Skin of body (tissue), 2 donors: ENCODE results near the gene COL2A1. TPM values are rescaled to one million over a fixed set of nuclear protein-coding genes. Genes with fewer than 3 reads are reported as not detected.

Experiments
- DNase-seq: peaks from one replicate; lab custom pipeline; 2025; lab: John Stamatoyannopoulos, UW
- total RNA-seq: library from RNA; depleted of rRNA; stranded (reverse); fragments of >200 nt; gene quantifications from one replicate; pipeline ENCODE4 v1.2.3, GENCODE V29; 2014

The COL2A1 gene
- total RNA-seq, 1 donor from 2014 or later: 1.6 TPM

DNA sequence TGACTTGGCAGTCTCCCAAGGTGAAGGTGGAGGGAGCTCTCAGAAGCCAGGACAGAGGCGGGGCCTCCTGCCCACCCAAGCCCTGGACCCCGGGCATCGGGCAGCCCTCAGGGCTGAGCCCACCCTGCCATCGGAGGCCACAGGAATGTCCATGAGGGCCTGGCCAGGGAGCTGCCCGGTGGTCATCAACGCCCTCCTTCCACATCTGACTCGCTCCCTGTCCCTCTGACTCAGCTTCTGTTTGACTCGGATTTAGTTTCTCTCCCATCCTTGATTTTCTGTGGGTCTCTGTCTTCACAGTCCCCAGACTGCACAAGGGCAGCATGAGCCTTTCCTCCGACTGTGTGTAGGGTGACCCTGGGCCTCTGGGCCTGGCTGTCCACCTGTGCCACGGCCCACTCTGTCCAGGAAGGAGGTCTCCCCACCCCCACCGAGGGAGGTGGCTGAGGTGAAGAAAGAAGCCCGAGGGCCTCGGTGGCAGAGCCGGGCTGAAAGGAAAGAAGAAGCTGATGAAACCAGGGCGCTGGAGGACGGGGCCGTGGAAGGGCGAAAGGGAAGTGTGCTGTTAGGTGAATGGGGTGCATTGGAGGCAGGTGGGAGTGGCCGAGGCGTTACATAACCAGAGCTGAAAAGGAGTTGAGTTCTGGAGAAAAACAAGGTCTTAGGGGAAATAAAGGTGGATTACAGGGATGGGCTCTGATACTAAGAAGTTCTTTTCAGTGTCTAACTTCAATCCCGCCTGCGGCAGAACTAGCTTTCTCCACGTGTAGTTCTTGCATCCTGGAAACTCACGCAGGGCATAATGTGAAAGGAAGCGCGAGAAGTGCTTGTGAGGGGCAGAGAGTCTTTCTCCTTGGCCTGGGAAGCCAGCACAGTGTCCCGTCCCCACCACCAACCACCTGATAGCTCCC is 57.6 kb downstream of the COL2A1 start:
- no peak for DNase-seq

GRCh38 chr12:47945341-47945728 is 58.9 kb downstream of the COL2A1 start:
- DNase-seq: no peak

DNA sequence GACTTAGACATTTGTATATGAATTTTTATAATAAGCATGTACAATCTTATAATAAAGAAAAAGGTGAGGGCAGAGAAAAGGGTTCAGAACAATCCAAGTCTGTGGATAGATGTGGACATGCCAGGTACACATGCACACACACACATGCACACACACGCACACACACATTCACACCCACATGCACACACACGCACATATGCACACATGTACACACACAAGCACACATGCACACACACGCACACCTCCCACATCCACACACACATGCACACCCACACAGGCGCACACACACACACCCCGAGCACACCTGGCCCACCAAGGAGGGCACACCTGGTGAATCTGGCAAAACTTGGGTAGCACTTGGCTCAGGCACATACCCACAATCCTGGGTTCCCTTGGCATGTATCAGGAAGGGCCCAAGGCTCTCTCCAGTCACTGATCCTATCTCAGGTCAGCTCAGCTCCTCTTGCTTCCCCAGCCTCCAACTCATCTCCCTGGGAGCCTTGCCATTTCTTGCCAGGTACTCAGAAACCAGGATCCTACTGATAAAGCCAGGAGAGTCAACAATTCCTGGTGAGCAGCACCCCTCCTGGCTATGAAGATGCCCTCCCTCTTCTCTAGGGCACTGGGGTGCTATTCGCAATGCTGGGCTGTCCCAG is 59.5 kb downstream of the COL2A1 start:
- no peak for DNase-seq

DNA sequence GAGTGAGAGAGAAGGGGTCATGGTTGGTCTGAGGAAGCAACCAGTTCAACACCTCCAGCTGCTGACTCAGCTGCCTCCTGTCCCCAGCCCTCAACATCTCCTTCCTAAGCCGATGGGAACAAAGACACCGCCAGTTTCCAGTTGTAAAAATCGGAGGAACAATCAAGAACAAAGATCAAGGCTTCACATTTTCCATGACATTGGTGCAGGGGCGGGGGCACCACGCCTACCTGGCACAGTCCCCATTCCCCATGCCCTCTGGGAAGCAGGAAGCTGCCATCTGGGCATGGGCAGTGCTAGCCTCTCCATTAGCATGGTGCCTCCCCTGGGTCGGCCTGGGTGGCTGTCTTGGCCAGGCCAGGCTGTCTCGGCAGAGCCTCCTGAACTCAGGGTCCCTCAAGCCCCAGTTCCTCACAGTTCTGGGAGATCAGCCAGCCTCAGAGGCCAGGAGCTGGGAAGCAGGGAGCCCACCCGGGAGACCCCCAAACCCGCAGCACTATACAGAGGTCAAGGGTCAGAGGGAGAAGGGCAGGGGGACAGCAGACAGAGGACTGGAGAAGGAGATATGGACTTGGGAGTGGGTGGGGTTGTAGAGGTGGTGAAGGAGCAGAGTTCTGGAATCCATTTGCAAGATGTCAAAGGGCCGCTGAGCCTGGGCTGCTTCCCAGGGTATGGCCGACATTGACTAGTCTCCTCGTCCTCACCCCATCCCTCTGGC is 60.5 kb downstream of the COL2A1 start:
- no peak for DNase-seq

DNA sequence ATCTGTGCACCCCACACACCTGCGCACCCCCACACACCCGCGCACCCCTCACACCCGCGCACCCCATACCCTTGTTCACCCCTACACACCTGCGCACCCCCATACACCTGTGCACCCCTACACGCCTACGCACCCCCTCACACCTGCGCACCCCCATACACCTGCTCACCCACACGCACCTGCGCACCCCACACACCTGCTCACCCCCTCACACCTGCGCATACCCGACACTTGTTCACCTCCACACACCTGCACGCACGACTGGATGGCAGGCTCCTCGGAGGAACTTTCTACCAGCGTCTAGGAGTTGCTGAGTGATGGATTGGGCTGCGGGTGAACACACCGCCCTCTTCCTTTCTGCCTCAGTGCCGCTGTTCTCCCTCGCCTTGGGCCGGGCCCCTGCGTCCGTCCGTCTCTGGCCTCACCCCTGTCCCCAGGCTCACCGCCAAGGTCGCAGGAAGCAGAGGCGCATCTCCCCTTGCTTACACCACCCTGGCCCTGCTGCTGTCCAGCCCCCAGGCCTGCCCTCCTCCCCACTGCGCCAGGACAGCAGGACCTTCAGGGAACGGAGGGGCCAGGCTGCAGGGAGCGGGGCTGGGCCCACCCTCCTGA is 61.6 kb downstream of the COL2A1 start:
- DNase-seq: no peak

- no peak for DNase-seq
These were observed 62.2 kb downstream of the COL2A1 start for GRCh38 chr12:47941871-47942613.

GRCh38 chr12:47941475-47941780 is 62.8 kb downstream of the COL2A1 start:
- no peak for DNase-seq

GRCh38 chr12:47940773-47941474 is 63.4 kb downstream of the COL2A1 start:
- no peak for DNase-seq

GRCh38 chr12:47939009-47939601 is 65.2 kb downstream of the COL2A1 start:
- no peak for DNase-seq

- no peak for DNase-seq
These were observed 65.7 kb downstream of the COL2A1 start for GRCh38 chr12:47938594-47938993.

GRCh38 chr12:47938093-47938492 is 66.2 kb downstream of the COL2A1 start:
- DNase-seq: no peak

GRCh38 chr12:47935184-47935583 is 69.1 kb downstream of the COL2A1 start:
- DNase-seq: peak; percentile 70

DNA sequence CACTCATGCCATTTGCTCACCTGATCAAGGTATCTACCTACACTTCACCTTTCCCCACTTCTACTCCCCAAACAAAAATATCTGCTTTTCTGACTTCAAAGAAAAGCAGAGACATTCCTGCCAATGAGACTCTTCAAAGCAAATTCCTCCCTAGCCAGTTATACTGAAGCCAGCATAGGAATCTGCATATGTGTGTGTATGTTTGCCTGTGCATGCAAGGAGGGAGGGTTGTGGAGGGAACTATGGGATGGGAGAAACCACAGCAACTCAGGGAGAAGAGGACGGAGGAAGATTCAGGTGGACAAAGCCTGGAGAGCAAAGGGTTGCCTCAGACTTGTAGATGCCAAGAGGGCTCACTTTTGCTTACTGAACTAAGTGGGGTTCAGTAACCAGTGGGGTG is 73.1 kb downstream of the COL2A1 start:
- no peak for DNase-seq

DNA sequence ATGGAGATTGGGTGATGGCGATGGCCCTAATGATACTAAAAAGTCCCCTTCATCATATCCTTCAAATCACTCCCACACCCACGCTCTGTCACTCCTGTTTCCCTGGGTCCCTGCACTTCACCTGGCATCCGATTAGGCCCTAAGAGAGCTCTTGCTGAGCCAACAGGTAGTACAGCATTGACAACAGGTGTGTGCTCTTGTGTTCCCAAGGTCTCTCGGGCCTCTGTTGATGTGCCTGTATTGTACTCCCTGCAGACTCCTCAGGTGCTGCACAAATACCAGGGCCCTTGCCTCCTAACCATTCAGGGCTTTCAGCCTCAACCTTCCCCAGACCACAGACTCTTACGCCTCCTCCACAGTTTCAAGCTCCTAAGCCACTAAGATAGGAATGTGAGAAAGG is 73.6 kb downstream of the COL2A1 start:
- DNase-seq: no peak

DNA sequence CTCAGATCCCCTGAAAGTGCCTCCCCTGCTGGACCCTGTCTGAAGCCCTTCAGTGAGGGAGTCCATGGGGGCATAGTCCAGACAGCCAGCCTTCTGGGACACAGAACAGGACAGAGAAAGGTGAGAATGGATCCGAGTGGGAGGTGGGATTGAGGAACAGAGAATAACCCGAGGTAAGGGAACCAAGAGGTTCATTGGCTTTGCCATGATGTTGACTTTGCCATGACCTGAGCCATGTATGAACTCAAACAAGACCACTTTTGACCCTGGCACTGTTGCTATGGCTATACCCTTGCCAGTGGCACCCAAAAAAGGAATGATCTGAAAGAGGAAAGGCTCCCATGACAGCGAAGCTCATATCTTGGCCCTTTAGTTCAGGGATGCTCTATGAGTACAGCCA is 76.9 kb downstream of the COL2A1 start:
- DNase-seq: no peak

Other genes with a start within 250 kb of the COL2A1 start
- gene RAPGEF3, start 245.6 kb downstream of the COL2A1 start, total RNA-seq: 10.8 TPM
- gene SLC48A1, start 231.2 kb downstream of the COL2A1 start, total RNA-seq: 6.7 TPM
- gene HDAC7, start 184.6 kb downstream of the COL2A1 start, total RNA-seq: 27.1 TPM
- 12.2 TPM for gene VDR, start 99.5 kb downstream of the COL2A1 start, total RNA-seq
- gene TMEM106C, start 40.9 kb downstream of the COL2A1 start, total RNA-seq: 45.2 TPM
- 24.0 TPM for gene SENP1, start 101.6 kb upstream of the COL2A1 start, total RNA-seq
- gene PFKM, start 114.9 kb upstream of the COL2A1 start, total RNA-seq: 54.3 TPM
- 22.1 TPM for gene ASB8, start 153.0 kb upstream of the COL2A1 start, total RNA-seq
- 0.30 TPM for gene CCDC184, start 179.2 kb upstream of the COL2A1 start, total RNA-seq
- not detected for gene OR10AD1, start 198.8 kb upstream of the COL2A1 start, total RNA-seq